Muscle layer of colon (tissue), 2 donors: Measurements from ENCODE around the gene NELFB.

ENCODE experiments used
- H3K27ac ChIP-seq: one replicate; pipeline ENCODE4 v1.7.0; 2013; ENCODE audit warnings: low read depth, mild to moderate bottlenecking, low read length, moderate library complexity
- H3K27me3 ChIP-seq, 2 donors: one replicate each; pipeline ENCODE4 v1.7.0; 2013; ENCODE audit warnings: low read length in 2 of 2, mild to moderate bottlenecking in 2 of 2; ENCODE audit not compliant: insufficient read depth in 2 of 2, control insufficient read depth in 1 of 2
- H3K36me3 ChIP-seq: one replicate; pipeline ENCODE4 v1.7.0; 2013; ENCODE audit warnings: mild to moderate bottlenecking, low read length; ENCODE audit not compliant: insufficient read depth
- H3K4me1 ChIP-seq: one replicate; pipeline ENCODE4 v1.7.0; 2013; ENCODE audit warnings: mild to moderate bottlenecking, low read length; ENCODE audit not compliant: insufficient read depth
- H3K4me3 ChIP-seq, 2 donors: one replicate each; pipeline ENCODE4 v1.7.0; 2013; ENCODE audit warnings: low read length in 2 of 2, low read depth in 1 of 2, mild to moderate bottlenecking in 1 of 2, moderate library complexity in 1 of 2
- H3K9ac ChIP-seq: one replicate; pipeline ENCODE4 v1.7.0; 2013; ENCODE audit warnings: low read length
- H3K9me3 ChIP-seq: one replicate; pipeline ENCODE4 v1.7.0; 2013; ENCODE audit warnings: mild to moderate bottlenecking, low read length
- donor health status: abdominal sarcoma.
- donor health status: Adenocarcinoma of cecum.

The NELFB gene

DNA sequence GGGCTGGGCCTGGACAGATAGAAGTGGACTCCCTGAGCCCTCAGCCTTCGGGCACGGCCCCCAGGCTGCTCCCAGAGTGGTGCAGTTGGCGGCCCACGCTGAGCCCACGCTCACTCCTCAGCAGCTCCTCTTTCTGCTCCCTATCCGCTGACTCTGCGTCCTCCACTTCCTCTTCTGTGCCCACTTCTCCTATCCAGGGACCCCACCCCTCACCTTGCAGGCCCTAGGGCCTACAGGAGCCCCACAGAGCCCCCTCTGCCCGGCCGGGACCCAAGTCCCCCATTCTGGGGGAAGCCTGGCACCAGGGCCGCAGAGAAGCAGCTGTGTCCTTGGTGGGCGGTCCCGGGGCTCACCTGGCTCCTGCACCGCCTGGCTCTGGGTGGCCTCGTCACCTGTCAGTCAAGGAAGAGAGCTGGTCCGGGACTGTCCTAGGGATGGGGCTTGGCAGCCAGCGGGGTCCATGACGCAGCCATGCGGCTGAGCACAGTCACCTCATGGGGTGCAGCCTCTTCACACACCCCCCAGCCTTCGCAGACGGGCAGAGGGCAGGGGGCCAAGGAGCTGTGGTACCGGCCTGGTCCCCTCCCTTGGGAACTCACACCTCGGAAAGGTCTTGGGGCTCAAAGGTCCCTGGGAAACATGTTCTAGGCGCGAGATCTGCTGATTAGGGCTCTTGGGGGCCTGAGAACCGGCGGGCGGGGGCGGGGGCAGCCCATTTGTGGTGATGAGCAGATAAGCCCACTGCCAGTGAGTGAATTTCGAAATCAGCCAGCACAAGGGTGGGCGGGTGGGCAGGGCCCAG, 52.3 kb downstream of the NELFB start:
- no peak overlapping the region for H3K4me3 ChIP-seq

GRCh38 chr9:137308057-137308619, 53.0 kb downstream of the NELFB start:
- H3K4me3 ChIP-seq = no peak overlapping the region
- H3K36me3 ChIP-seq = no peaks in the 10 kb centered on the region
- peaks cover 16 to 50% of the 10 kb centered on the region in 2 donors for H3K27me3 ChIP-seq
- peaks cover 12% of the 10 kb centered on the region for H3K4me1 ChIP-seq
- no peak overlapping the region for H3K27ac ChIP-seq
- H3K9me3 ChIP-seq = no peaks in the 10 kb centered on the region
- H3K9ac ChIP-seq = no peak overlapping the region

More for the DNA sequence above, 52.3 kb downstream of the NELFB start:
- H3K9ac ChIP-seq = no peak overlapping the region
- H3K9me3 ChIP-seq = no peaks in the 10 kb centered on the region
- H3K36me3 ChIP-seq = no peaks in the 10 kb centered on the region
- H3K27ac ChIP-seq = no peak overlapping the region
- peaks cover 18 to 57% of the 10 kb centered on the region in 2 donors for H3K27me3 ChIP-seq
- H3K4me1 ChIP-seq = peaks cover 12% of the 10 kb centered on the region

DNA sequence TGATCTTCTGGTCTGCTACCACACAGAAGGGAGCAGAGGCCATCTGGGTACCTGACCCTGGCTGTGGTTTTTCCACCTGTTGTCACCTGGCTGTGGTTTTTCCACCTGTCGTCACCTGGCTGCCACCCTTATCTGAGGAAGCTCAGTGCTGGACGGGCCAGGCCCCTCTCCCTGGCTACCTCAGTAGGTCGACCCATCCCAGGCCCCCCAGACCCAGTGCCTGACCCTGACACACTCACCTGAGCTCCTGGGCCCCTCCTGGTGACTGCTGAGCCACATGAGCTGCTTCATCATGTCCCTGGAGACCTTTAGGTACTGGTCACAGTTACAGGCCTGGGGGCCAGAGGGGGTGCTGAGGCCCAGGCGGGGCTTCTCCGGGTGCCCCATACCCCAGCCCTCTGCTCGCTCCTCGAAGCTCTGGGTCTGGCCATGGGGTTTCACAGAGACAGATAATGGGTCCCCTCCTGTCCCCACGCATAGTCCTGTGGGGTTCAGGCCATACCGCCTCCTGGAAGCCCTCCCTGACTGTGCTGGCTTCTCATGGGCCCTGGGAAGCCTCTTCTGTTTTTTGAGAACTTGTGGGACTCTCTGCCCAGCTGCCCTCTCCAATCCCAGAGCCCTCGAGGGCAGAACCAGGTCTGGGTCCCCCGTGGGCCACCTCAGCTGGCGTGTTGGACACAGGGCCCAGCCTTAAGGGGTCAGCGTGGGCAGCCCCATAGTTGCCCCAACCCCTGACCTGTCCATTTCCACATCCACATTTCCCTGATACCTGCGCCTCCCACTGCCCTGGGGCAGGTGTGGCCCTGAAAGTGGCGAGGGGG, 54.5 kb downstream of the NELFB start:
- no peaks in the 10 kb centered on the region for H3K9me3 ChIP-seq
- H3K4me3 ChIP-seq = no peak overlapping the region
- H3K4me1 ChIP-seq = peaks cover 12% of the 10 kb centered on the region
- no peak overlapping the region for H3K9ac ChIP-seq
- no peak overlapping the region for H3K27ac ChIP-seq
- H3K36me3 ChIP-seq = no peaks in the 10 kb centered on the region
- H3K27me3 ChIP-seq = peaks cover 9 to 36% of the 10 kb centered on the region in 2 donors

GRCh38 chr9:137310189-137311052, 55.3 kb downstream of the NELFB start:
- no peaks in the 10 kb centered on the region for H3K9me3 ChIP-seq
- no peak overlapping the region for H3K27ac ChIP-seq
- no peak overlapping the region for H3K9ac ChIP-seq
- H3K4me3 ChIP-seq = no peak overlapping the region
- H3K36me3 ChIP-seq = no peaks in the 10 kb centered on the region
- peaks cover 9% of the 10 kb centered on the region for H3K4me1 ChIP-seq
- H3K27me3 ChIP-seq = peaks cover 9 to 32% of the 10 kb centered on the region in 2 donors

GRCh38 chr9:137311171-137311985, 56.3 kb downstream of the NELFB start:
- Histone ChIP-seq H3K27ac (no peak overlapping the region), H3K36me3 (no peaks in the 10 kb centered on the region), H3K4me3 (no peak overlapping the region), H3K4me1 (no peaks in the 10 kb centered on the region), H3K9ac (no peak overlapping the region), H3K9me3 (no peaks in the 10 kb centered on the region), H3K27me3 (peaks cover under 1 to 29% of the 10 kb centered on the region in 2 donors)

DNA sequence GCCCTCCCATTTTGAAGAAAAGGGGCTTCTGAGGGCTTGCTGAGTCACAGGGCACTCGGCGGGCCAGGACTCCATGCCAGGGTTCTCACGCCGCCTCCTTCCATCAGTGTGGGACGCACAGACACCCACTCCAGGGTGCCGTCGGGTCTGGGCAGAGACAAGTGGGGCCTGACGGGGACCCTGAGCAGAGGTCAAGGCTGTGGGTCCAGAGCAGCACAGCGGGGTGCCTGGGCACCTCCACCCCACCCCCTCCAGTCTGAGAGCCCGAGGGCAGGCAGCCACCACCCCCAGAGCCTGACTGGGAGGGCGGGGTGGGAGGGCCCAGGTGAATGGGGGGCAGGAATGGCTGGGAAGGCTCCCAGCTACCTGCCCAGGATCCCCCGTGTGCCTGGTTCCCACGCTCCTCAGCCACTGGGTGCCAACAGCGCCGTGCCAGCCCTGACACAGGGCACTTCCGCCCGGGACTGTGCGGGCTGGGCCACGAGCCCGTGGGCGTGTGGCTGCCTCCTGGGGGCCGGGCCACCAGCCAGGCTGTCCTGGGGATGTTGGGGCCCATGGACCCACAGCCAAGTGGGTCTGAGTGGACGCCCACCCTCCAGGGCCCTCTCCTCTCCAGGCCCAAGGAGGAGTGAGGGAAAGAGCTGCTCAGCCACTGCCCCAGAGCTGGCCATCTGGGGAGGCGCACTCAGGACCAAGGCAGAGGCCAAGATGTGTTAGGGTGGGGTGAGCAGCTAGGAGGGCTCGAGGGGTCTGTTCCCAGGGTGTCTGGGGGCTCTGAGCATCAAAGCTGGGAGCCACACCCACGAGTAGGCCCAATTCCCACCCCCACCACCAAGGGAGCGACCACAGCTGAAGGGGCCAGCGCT, 57.1 kb downstream of the NELFB start:
- Histone ChIP-seq H3K4me3 (no peak overlapping the region), H3K9me3 (no peaks in the 10 kb centered on the region), H3K27me3 (peaks cover 0 to 29% of the 10 kb centered on the region in 2 donors), H3K27ac (no peak overlapping the region), H3K36me3 (no peaks in the 10 kb centered on the region), H3K4me1 (no peaks in the 10 kb centered on the region), H3K9ac (no peak overlapping the region)

DNA sequence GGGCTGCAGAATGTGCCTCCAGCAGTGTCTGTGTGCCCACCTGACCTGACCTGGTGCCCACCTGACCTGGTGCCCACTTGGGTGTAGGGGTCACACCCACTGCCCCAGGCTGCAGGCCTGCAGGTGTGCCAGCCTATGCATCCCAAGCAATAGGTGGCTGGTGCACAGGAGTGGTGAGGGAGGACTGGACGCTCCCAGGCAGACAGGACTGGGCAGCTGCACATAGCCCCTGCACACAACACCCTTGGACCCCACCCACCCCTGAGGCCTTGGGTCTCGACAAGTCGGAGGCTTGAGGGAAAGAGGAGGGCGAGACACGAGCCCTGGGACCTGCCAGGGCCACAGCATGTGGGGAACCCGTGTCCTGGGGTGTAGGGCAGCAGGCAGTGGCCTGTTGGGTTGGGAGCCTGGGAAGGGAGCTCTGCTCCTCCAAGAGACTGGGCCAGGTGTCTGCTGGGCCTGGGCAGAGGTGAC, 57.8 kb downstream of the NELFB start:
- Histone ChIP-seq H3K9me3 (no peaks in the 10 kb centered on the region), H3K27ac (no peak overlapping the region), H3K9ac (no peak overlapping the region), H3K4me3 (no peak overlapping the region), H3K27me3 (peaks cover 0 to 30% of the 10 kb centered on the region in 2 donors), H3K36me3 (no peaks in the 10 kb centered on the region), H3K4me1 (no peaks in the 10 kb centered on the region)

GRCh38 chr9:137313326-137313936, 58.3 kb downstream of the NELFB start:
- Histone ChIP-seq H3K36me3 (no peaks in the 10 kb centered on the region), H3K27me3 (peaks cover 0 to 30% of the 10 kb centered on the region in 2 donors), H3K9ac (no peak overlapping the region), H3K9me3 (no peaks in the 10 kb centered on the region), H3K4me3 (no peak overlapping the region), H3K4me1 (no peaks in the 10 kb centered on the region), H3K27ac (no peak overlapping the region)

DNA sequence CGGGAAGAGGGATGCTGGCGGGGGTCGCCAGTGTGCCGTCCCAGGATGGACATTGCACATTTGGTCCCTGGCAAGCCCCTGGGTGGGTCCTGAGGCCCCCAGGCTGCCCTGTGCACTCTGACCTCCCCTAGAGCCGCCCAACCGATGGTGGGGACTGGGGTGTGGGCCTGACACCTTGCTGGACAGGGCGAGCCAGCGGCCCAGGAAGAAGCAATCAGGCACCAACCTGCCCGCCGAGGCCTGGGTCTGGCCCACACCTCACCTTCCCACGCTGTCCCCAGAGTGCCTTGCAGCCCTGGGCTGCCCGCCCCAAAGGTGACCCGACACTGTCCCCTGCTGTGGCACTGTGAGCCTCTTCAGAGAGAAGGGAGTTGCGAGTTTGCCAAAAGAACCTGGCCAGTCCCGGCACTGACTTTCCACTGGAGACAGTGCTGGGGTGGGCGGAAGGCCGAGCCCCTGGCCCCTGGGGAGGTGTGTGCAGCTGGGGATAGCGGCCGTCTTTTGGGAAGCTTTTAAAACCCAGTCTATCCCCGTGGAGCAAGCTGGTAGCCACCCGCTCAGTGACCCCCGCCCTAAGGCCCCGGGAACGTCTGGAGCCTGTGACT, 58.9 kb downstream of the NELFB start:
- H3K27ac ChIP-seq = no peak overlapping the region
- H3K9me3 ChIP-seq = no peaks in the 10 kb centered on the region
- H3K9ac ChIP-seq = no peak overlapping the region

More for the DNA sequence above, 58.9 kb downstream of the NELFB start:
- no peaks in the 10 kb centered on the region for H3K4me1 ChIP-seq
- peaks cover 0 to 30% of the 10 kb centered on the region in 2 donors for H3K27me3 ChIP-seq
- no peaks in the 10 kb centered on the region for H3K36me3 ChIP-seq
- no peak overlapping the region for H3K4me3 ChIP-seq
